PC-9 (cell line): Measurements from ENCODE around the gene COL4A2. TPM values are rescaled to one million over a fixed set of nuclear protein-coding genes. Genes with fewer than 3 reads are reported as not detected.

Experiments used
- BruUV-seq: library from RNA; stranded (reverse); fragments of 400-500 nt; replicated peaks from 2 replicates; lab custom pipeline; 2021; lab: Mats Ljungman, UMichigan
- CTCF ChIA-PET: fragments of 300-600 bp; sonication (Branson Sonifier 250); formaldehyde crosslinking; loops from one replicate; lab custom pipeline; 2022; ENCODE audit warnings: antibody characterized with exemption; lab: Charles Lee
- POLR2A ChIA-PET: fragments of 300-600 bp; sonication (Branson Sonifier 250); formaldehyde crosslinking; loops from one replicate; lab custom pipeline; 2022; ENCODE audit warnings: antibody characterized with exemption; ENCODE audit not compliant: unreplicated experiment; lab: Charles Lee
- DNase-seq, 2 experiments: peaks; one replicate each; pipeline versions ENCODE4 v3.0.0 to v3.0.0-alpha.2; 2015 to 2022; ENCODE audit warnings: mixed read lengths in 1 of 2
- H2AFZ ChIP-seq: fragments of 200-600 bp; sonication (generic); 2 replicates; pipeline ENCODE4 v1.8.1; 2017; ENCODE audit warnings: antibody characterized with exemption
- H3F3A ChIP-seq: fragments of 200-600 bp; sonication (generic); 2 replicates; pipeline ENCODE4 v1.8.1; 2017; ENCODE audit warnings: antibody characterized with exemption, mild to moderate bottlenecking, low read depth; ENCODE audit not compliant: insufficient read depth
- H3K27ac ChIP-seq: fragments of 200-600 bp; sonication (generic); 2 replicates; pipeline ENCODE4 v1.6.1; 2016; ENCODE audit warnings: mixed run types
- H3K27me3 ChIP-seq: fragments of 200-600 bp; sonication (generic); 2 replicates; pipeline ENCODE4 v1.6.1; 2016; ENCODE audit warnings: low read depth, mixed run types; ENCODE audit not compliant: insufficient read depth
- H3K36me3 ChIP-seq: fragments of 200-600 bp; sonication (generic); 2 replicates; pipeline ENCODE4 v1.6.1; 2016; ENCODE audit warnings: low read depth, mixed run types
- H3K4me1 ChIP-seq: fragments of 200-600 bp; sonication (generic); replicated peaks from 2 replicates; pipeline ENCODE4 v1.6.1; 2016; ENCODE audit warnings: mixed run types; ENCODE audit not compliant: insufficient read depth
- H3K4me2 ChIP-seq: fragments of 200-600 bp; sonication (generic); 2 replicates; pipeline ENCODE4 v1.6.1; 2017; ENCODE audit warnings: mixed run types
- H3K4me3 ChIP-seq: fragments of 200-600 bp; sonication (generic); 2 replicates; pipeline ENCODE4 v1.6.1; 2016; ENCODE audit warnings: mixed run types
- H3K79me2 ChIP-seq: fragments of 200-600 bp; sonication (generic); 2 replicates; pipeline ENCODE4 v1.6.1; 2017; ENCODE audit warnings: low read depth, mixed run types
- H3K9me2 ChIP-seq: fragments of 200-600 bp; sonication (generic); 2 replicates; pipeline ENCODE4 v1.8.1; 2017; ENCODE audit warnings: mild to moderate bottlenecking; ENCODE audit not compliant: insufficient read depth
- H3K9me3 ChIP-seq: fragments of 200-600 bp; sonication (generic); 2 replicates; pipeline ENCODE4 v1.8.1; 2016; ENCODE audit warnings: low read depth; ENCODE audit not compliant: insufficient read depth
- H4K20me1 ChIP-seq: fragments of 200-600 bp; sonication (generic); 2 replicates; pipeline ENCODE4 v1.8.1; 2017; ENCODE audit not compliant: insufficient read depth
- EZH2 ChIP-seq: fragments of 200-600 bp; sonication (generic); IDR thresholded peaks from 2 replicates; pipeline ENCODE4 v1.8.0; 2017; ENCODE audit warnings: antibody characterized with exemption, low read depth
- intact Hi-C: fragments of 100-400 bp; cut with micrococcal nuclease; formaldehyde crosslinking; loops from one replicate; pipeline ENCODE4 v1.10.0; 2022; ENCODE audit not compliant: unreplicated experiment
- total RNA-seq: library from RNA; stranded (reverse); gene quantifications from 2 replicates; pipeline ENCODE4 v1.2.3, GENCODE V29; 2021
- TF ChIP-seq, protein P1 (sequence below): fragments of 200-600 bp; sonication (generic); conservative IDR thresholded peaks from 2 replicates; pipeline ENCODE4 v1.6.1; 2017; ENCODE audit warnings: mixed run types, antibody characterized with exemption, mild to moderate bottlenecking, moderate library complexity

Gene COL4A2
- total RNA-seq, 1 experiment from 2014 or later: 1.2 TPM

DNA sequence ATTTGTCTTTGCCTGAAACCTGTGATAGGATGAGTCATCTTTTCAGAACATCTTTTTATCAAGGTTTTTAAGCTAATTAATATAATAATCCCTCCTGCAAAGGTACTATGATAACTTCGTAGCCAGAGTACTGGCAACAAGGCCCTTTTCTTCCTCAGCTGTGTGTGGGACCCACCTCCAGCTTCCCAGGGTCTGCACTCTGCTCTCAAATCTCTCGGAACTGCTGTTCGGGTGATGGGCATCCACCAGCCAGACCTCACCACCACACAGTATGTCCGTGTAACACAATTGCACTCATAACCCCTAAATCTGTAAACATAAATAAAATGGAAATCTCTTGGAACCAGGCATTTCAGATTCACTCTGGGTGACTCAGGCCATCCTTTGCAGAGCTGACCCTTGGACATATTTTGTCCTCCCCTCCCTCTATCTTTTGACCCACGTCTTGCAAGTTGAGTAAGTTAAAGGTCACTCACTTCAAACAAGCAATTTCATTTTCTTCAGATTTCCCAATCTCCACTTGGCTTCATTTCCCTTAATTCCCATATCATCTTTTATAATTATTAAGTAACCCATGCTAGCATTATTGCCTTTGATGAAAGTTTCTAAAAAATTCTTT is 29.6 kb upstream of the COL4A2 start:
- no TSS peak for BruUV-seq
- intact Hi-C loops: no loop called here
- POLR2A ChIA-PET: no interaction called here
- Histone ChIP-seq H3K79me2 (no peaks in the 10 kb centered on the region), H4K20me1 (no peaks in the 10 kb centered on the region), H3K9me2 (no peaks in the 10 kb centered on the region), H3K36me3 (no peaks in the 10 kb centered on the region), H3K27ac (no peak overlapping the region; the same call in 1 of the 2 replicates), H3F3A (no peaks in the 10 kb centered on the region), H3K27me3 (no peaks in the 10 kb centered on the region), H3K4me3 (no peak overlapping the region), H3K4me1 (peaks cover 23% of the 10 kb centered on the region), H3K9me3 (peaks cover 4% of the 10 kb centered on the region; the same call in 1 of the 2 replicates), H2AFZ (no peak overlapping the region), H3K4me2 (peak overlapping the region; percentile 23)
- no peak for DNase-seq
- CTCF ChIA-PET: no interaction called here
- TF ChIP-seq, protein P1, sequence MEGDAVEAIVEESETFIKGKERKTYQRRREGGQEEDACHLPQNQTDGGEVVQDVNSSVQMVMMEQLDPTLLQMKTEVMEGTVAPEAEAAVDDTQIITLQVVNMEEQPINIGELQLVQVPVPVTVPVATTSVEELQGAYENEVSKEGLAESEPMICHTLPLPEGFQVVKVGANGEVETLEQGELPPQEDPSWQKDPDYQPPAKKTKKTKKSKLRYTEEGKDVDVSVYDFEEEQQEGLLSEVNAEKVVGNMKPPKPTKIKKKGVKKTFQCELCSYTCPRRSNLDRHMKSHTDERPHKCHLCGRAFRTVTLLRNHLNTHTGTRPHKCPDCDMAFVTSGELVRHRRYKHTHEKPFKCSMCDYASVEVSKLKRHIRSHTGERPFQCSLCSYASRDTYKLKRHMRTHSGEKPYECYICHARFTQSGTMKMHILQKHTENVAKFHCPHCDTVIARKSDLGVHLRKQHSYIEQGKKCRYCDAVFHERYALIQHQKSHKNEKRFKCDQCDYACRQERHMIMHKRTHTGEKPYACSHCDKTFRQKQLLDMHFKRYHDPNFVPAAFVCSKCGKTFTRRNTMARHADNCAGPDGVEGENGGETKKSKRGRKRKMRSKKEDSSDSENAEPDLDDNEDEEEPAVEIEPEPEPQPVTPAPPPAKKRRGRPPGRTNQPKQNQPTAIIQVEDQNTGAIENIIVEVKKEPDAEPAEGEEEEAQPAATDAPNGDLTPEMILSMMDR: no peak
- TF ChIP-seq EZH2: no peak

GRCh38 chr13:110278859-110279258 is 28.2 kb upstream of the COL4A2 start:
- Histone ChIP-seq H3K27ac (no peak overlapping the region), H3K4me3 (no peak overlapping the region), H3K79me2 (no peaks in the 10 kb centered on the region), H3K27me3 (no peaks in the 10 kb centered on the region), H3F3A (no peaks in the 10 kb centered on the region), H3K36me3 (no peaks in the 10 kb centered on the region), H4K20me1 (no peaks in the 10 kb centered on the region), H3K4me1 (peaks cover 23% of the 10 kb centered on the region), H3K4me2 (no peak overlapping the region), H2AFZ (no peak overlapping the region), H3K9me3 (peaks cover 4% of the 10 kb centered on the region; the same call in 1 of the 2 replicates), H3K9me2 (no peaks in the 10 kb centered on the region)
- intact Hi-C loops: no loop called here
- ChIA-PET POLR2A (interaction anchor here (0.6 kb wide), 1 partner anchor 1117 kb away, joined by 4 read pairs; no protein-coding TSS in a partner anchor), CTCF (no interaction called here)
- no TSS peak for BruUV-seq
- no peak for DNase-seq
- TF ChIP-seq, protein P1: no peak

- Histone ChIP-seq H4K20me1 (no peaks in the 10 kb centered on the region), H3K4me2 (no peak overlapping the region), H3K79me2 (no peaks in the 10 kb centered on the region), H3K9me2 (no peaks in the 10 kb centered on the region), H3F3A (no peaks in the 10 kb centered on the region), H3K27me3 (no peaks in the 10 kb centered on the region), H3K4me1 (peaks cover 23% of the 10 kb centered on the region), H2AFZ (peak overlapping the region; percentile 2; the same call in 1 of the 2 replicates), H3K9me3 (peaks cover 4% of the 10 kb centered on the region; the same call in 1 of the 2 replicates), H3K4me3 (no peak overlapping the region), H3K27ac (no peak overlapping the region), H3K36me3 (no peaks in the 10 kb centered on the region)
- intact Hi-C loops: no loop called here
- POLR2A ChIA-PET: no interaction called here
- TF ChIP-seq, protein P1: no peak
- no peak for DNase-seq
- no TSS peak for BruUV-seq
- CTCF ChIA-PET: no interaction called here
These were observed 27.4 kb upstream of the COL4A2 start for GRCh38 chr13:110279684-110280083.
